Activated CD8-positive, alpha-beta memory T cell treated with anti-CD3 and anti-CD28 coated beads, Interleukin-2, amount 50 U/mL, for 1 hour (primary cell): ENCODE measurements around the gene FAM240B.

Experiments used
- DNase-seq: peaks from one replicate; pipeline ENCODE4 v3.0.0-alpha.2; 2020; ENCODE audit errors: extremely low read depth

FAM240B gene

GRCh38 chr9:38670542-38671371 lies 49.2 kb downstream of the FAM240B start:
- no peak for DNase-seq

GRCh38 chr9:38668791-38669466 lies 51.0 kb downstream of the FAM240B start:
- DNase-seq = no peak

GRCh38 chr9:38662763-38663593 lies 57.0 kb downstream of the FAM240B start:
- no peak for DNase-seq

GRCh38 chr9:38659538-38659937 lies 60.4 kb downstream of the FAM240B start:
- no peak for DNase-seq

- no peak for DNase-seq
These were observed 63.0 kb downstream of the FAM240B start for GRCh38 chr9:38656896-38657295.

GRCh38 chr9:38652486-38652885 lies 67.4 kb downstream of the FAM240B start:
- DNase-seq = no peak

GRCh38 chr9:38652044-38652443 lies 67.9 kb downstream of the FAM240B start:
- DNase-seq = no peak

GRCh38 chr9:38651400-38652042 lies 68.4 kb downstream of the FAM240B start:
- DNase-seq = no peak

GRCh38 chr9:38650564-38650963 lies 69.4 kb downstream of the FAM240B start:
- no peak for DNase-seq

GRCh38 chr9:38649731-38650363 lies 70.1 kb downstream of the FAM240B start:
- no peak for DNase-seq

GRCh38 chr9:38644601-38645000 lies 75.3 kb downstream of the FAM240B start:
- DNase-seq = no peak
